Skeletal muscle tissue (tissue), 4 donors: ENCODE measurements around the gene CROT. TPM values are rescaled to one million over a fixed set of nuclear protein-coding genes. Genes with fewer than 3 reads are reported as not detected.

ENCODE experiments used
- H3K27ac ChIP-seq: one replicate; pipeline ENCODE4 v1.7.0; 2013; ENCODE audit warnings: mild to moderate bottlenecking, low read depth, low read length, inconsistent platforms
- H3K27me3 ChIP-seq, 3 donors: one replicate each; pipeline ENCODE4 v1.7.0; 2013; ENCODE audit warnings: low read length in 3 of 3; ENCODE audit not compliant: control insufficient read depth in 3 of 3, insufficient read depth in 3 of 3
- H3K36me3 ChIP-seq, 3 donors: one replicate each; pipeline ENCODE4 v1.7.0; 2013; ENCODE audit warnings: low read length in 3 of 3; ENCODE audit not compliant: control insufficient read depth in 3 of 3, insufficient read depth in 3 of 3
- H3K4me1 ChIP-seq, 3 donors: one replicate each; pipeline ENCODE4 v1.7.0; 2013; ENCODE audit warnings: low read length in 3 of 3, mild to moderate bottlenecking in 3 of 3; ENCODE audit not compliant: control insufficient read depth in 3 of 3, insufficient read depth in 3 of 3
- H3K4me3 ChIP-seq, 3 donors: one replicate each; pipeline ENCODE4 v1.7.0; 2013; ENCODE audit warnings: low read length in 3 of 3
- H3K9ac ChIP-seq, 3 donors: one replicate each; pipeline ENCODE4 v1.7.0; 2013; ENCODE audit warnings: low read length in 3 of 3, mild to moderate bottlenecking in 3 of 3, moderate library complexity in 2 of 3, low read depth in 1 of 3
- H3K9me3 ChIP-seq, 3 donors: one replicate each; pipeline ENCODE4 v1.7.0; 2013; ENCODE audit warnings: low read length in 3 of 3; ENCODE audit not compliant: control insufficient read depth in 3 of 3
- total RNA-seq: library from RNA; depleted of rRNA; stranded (reverse); fragments of >200 nt; gene quantifications from one replicate; pipeline ENCODE4 v1.2.3, GENCODE V29; 2014
- donor health status: Osteomylitis.

Gene CROT
- total RNA-seq, 1 donor from 2014 or later, result 14.6 TPM

- no peak overlapping the region for H3K9ac ChIP-seq
- H3K4me1 ChIP-seq, result peaks cover 0 to 3% (median 0%) of the 10 kb centered on the region in 3 donors
- H3K27ac ChIP-seq, result no peak overlapping the region
- H3K9me3 ChIP-seq, result no peaks in the 10 kb centered on the region
- peaks cover 0 to 16% (median 0%) of the 10 kb centered on the region in 3 donors for H3K36me3 ChIP-seq
- H3K27me3 ChIP-seq, result no peaks in the 10 kb centered on the region
- H3K4me3 ChIP-seq, result no peak overlapping the region
These were observed 6.0 kb upstream of the CROT start for GRCh38 chr7:87339373-87339897.

- no peak overlapping the region for H3K9ac ChIP-seq
- peaks cover 0 to 14% (median 0%) of the 10 kb centered on the region in 3 donors for H3K36me3 ChIP-seq
- peaks cover 2 to 17% (median 14%) of the 10 kb centered on the region in 3 donors for H3K4me1 ChIP-seq
- H3K9me3 ChIP-seq, result no peaks in the 10 kb centered on the region
- H3K27me3 ChIP-seq, result no peaks in the 10 kb centered on the region
- no peak overlapping the region for H3K4me3 ChIP-seq
- no peak overlapping the region for H3K27ac ChIP-seq
These were observed 4.0 kb upstream of the CROT start for GRCh38 chr7:87341441-87341840.

GRCh38 chr7:87342231-87342630, 3.2 kb upstream of the CROT start:
- Histone ChIP-seq H3K9ac (no peak overlapping the region), H3K36me3 (peaks cover 0 to 12% (median 0%) of the 10 kb centered on the region in 3 donors)

GRCh38 chr7:87344446-87344845, 1.0 kb upstream of the CROT start:
- Histone ChIP-seq H3K36me3 (peaks cover under 1 to 22% (median 2%) of the 10 kb centered on the region in 3 donors), H3K27ac (no peak overlapping the region), H3K9ac (peak overlapping the region in 2 of 3 donors; percentile 66 to 84), H3K4me3 (peak overlapping the region in 2 of 3 donors; percentile 88 to 98), H3K27me3 (no peaks in the 10 kb centered on the region), H3K4me1 (peaks cover 2 to 19% (median 17%) of the 10 kb centered on the region in 3 donors), H3K9me3 (no peaks in the 10 kb centered on the region)

More at GRCh38 chr7:87342231-87342630, 3.2 kb upstream of the CROT start:
- peaks cover 2 to 19% (median 17%) of the 10 kb centered on the region in 3 donors for H3K4me1 ChIP-seq
- H3K27ac ChIP-seq, result no peak overlapping the region
- no peak overlapping the region for H3K4me3 ChIP-seq
- no peaks in the 10 kb centered on the region for H3K9me3 ChIP-seq
- H3K27me3 ChIP-seq, result no peaks in the 10 kb centered on the region

- H3K4me1 ChIP-seq, result peaks cover 2 to 19% (median 17%) of the 10 kb centered on the region in 3 donors
- H3K9ac ChIP-seq, result peak overlapping the region; percentile 64 to 89 (median 86)
- H3K36me3 ChIP-seq, result peaks cover 2 to 27% (median 13%) of the 10 kb centered on the region in 3 donors
These were observed 503 bp downstream of the CROT start for GRCh38 chr7:87345962-87346371.

GRCh38 chr7:87347207-87347606, 1.7 kb downstream of the CROT start:
- Histone ChIP-seq H3K36me3 (peaks cover 2 to 23% (median 13%) of the 10 kb centered on the region in 3 donors), H3K4me3 (no peak overlapping the region), H3K27ac (no peak overlapping the region), H3K27me3 (no peaks in the 10 kb centered on the region), H3K9me3 (no peaks in the 10 kb centered on the region), H3K4me1 (peaks cover 2 to 19% (median 17%) of the 10 kb centered on the region in 3 donors), H3K9ac (no peak overlapping the region)

More at GRCh38 chr7:87345962-87346371, 503 bp downstream of the CROT start:
- H3K4me3 ChIP-seq, result peak overlapping the region; percentile 88 to 98 (median 89)
- H3K9me3 ChIP-seq, result no peaks in the 10 kb centered on the region
- no peaks in the 10 kb centered on the region for H3K27me3 ChIP-seq
- H3K27ac ChIP-seq, result peak overlapping the region; percentile 49

- peaks cover 2 to 19% (median 17%) of the 10 kb centered on the region in 3 donors for H3K4me1 ChIP-seq
- H3K4me3 ChIP-seq, result no peak overlapping the region
- H3K9me3 ChIP-seq, result no peaks in the 10 kb centered on the region
- no peak overlapping the region for H3K9ac ChIP-seq
- no peak overlapping the region for H3K27ac ChIP-seq
- H3K36me3 ChIP-seq, result peaks cover 2 to 23% (median 13%) of the 10 kb centered on the region in 3 donors
- no peaks in the 10 kb centered on the region for H3K27me3 ChIP-seq
These were observed 2.2 kb downstream of the CROT start for GRCh38 chr7:87347664-87348063.

GRCh38 chr7:87354749-87355148, 9.3 kb downstream of the CROT start:
- Histone ChIP-seq H3K4me3 (no peak overlapping the region), H3K4me1 (no peaks in the 10 kb centered on the region), H3K36me3 (peaks cover 9 to 25% (median 10%) of the 10 kb centered on the region in 3 donors), H3K9ac (no peak overlapping the region), H3K27me3 (no peaks in the 10 kb centered on the region), H3K9me3 (no peaks in the 10 kb centered on the region), H3K27ac (no peak overlapping the region)

GRCh38 chr7:87356448-87356847, 11.0 kb downstream of the CROT start:
- peaks cover 0 to 20% (median 9%) of the 10 kb centered on the region in 3 donors for H3K36me3 ChIP-seq
- no peaks in the 10 kb centered on the region for H3K9me3 ChIP-seq
- no peak overlapping the region for H3K27ac ChIP-seq
- no peaks in the 10 kb centered on the region for H3K27me3 ChIP-seq
- H3K4me1 ChIP-seq, result no peaks in the 10 kb centered on the region
- H3K4me3 ChIP-seq, result no peak overlapping the region
- H3K9ac ChIP-seq, result no peak overlapping the region

GRCh38 chr7:87359366-87359765, 13.9 kb downstream of the CROT start:
- H3K9me3 ChIP-seq, result no peaks in the 10 kb centered on the region
- no peak overlapping the region for H3K4me3 ChIP-seq
- H3K36me3 ChIP-seq, result peaks cover 5 to 14% (median 5%) of the 10 kb centered on the region in 3 donors

More at GRCh38 chr7:87359366-87359765, 13.9 kb downstream of the CROT start:
- Histone ChIP-seq H3K27ac (no peak overlapping the region), H3K9ac (no peak overlapping the region), H3K27me3 (no peaks in the 10 kb centered on the region), H3K4me1 (no peaks in the 10 kb centered on the region)
